ENCODE measurements around the gene ZSCAN5C.

The ZSCAN5C gene

DNA sequence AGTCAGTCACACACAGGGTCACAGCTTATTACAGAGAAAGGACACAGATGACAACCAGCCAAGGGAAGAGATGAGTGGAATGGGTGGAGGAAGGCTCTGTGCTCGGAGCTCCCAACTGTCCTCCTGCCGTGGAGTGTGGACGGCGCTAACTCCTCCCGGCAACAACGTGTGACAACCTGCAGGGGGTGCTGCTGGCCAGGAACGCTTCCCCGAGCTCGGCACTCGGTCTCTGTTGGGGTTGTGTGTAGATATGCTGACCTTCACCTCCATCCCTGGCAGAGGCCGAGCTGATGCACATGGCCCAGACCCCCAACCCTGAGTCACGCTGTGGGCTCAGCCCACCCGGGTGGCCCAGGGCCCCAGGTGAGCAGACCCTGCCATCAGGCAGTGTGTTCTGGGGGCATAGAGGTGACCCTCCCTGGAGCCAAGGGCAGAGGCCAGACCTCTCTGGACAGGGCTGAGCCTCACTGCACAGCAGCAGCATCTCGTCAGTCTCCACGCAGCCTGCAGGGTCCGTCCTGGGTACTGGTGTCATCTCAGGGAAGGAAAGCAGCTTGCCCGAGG lies 46.9 kb upstream of the ZSCAN5C start:
- H3K9me3 ChIP-seq (ENCODE audit: control insufficient read depth, insufficient read depth, low read depth, low read length): no peaks in the 10 kb centered on the region
- ChIA-PET POLR2A (interaction anchor here (0.7 to 1.3 kb wide), 2 partner anchors 10 to 34 kb away, joined by 3 to 4 read pairs; partner anchors contain the start of gene ZNF787), CTCF (interaction anchor here (0.6 to 2.7 kb wide), 17 partner anchors 9 to 1913 kb away, joined by 3 to 11 read pairs (median 4); no protein-coding TSS in a partner anchor)
- H3K27ac ChIP-seq (ENCODE audit: extremely low read depth, low read depth, low read length): no peak overlapping the region
- H3K36me3 ChIP-seq (ENCODE audit: control insufficient read depth in 2 of 2, insufficient read depth in 1 of 2, low read length in 2 of 2): peaks cover 19 to 71% of the 10 kb centered on the region in 2 experiments; a peak in 2 of 3 replicates
- no peak for TF ChIP-seq ZNF792 (tag by site-specific recombination; IDR thresholded peaks at IDR 0.05)
- no peak overlapping the region for H3K4me3 ChIP-seq (ENCODE audit: low read depth, low read length)
- H3K4me1 ChIP-seq (ENCODE audit: control insufficient read depth, insufficient read depth, low read length): no peaks in the 10 kb centered on the region

DNA sequence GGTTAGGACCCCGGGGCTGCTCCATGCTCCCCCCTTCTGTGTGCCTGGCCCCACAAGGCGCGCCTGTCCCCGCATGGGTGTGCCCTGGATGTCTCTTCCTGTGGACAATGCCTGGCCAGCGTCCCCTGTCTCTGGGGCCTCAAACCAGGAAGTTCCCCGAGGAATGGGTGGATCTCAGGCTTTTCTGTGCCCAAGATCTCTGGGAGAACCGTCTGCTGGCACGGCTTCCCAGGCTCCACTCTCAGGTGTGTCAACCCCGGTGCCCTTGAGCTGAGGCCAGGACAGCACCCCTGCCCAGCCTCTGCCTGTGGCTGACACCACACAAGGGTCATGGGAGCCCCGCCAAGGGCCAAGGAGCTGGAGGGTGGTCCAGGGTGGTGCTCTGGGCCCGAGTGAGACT lies 45.3 kb upstream of the ZSCAN5C start:
- CTCF ChIA-PET: interaction anchor here (0.9 to 2.7 kb wide), 3 partner anchors 12 to 289 kb away, joined by 3 to 10 read pairs (median 4); no protein-coding TSS in a partner anchor
- Histone ChIP-seq H3K4me3 (ENCODE audit: low read depth, low read length) (no peak overlapping the region), H3K4me1 (ENCODE audit: control insufficient read depth, insufficient read depth, low read length) (no peaks in the 10 kb centered on the region), H3K27ac (ENCODE audit: extremely low read depth, low read depth, low read length) (no peak overlapping the region), H3K9me3 (ENCODE audit: control insufficient read depth, insufficient read depth, low read depth, low read length) (no peaks in the 10 kb centered on the region), H3K36me3 (ENCODE audit: control insufficient read depth in 2 of 2, insufficient read depth in 1 of 2, low read length in 2 of 2) (peaks cover 22 to 81% of the 10 kb centered on the region in 2 experiments)
- TF ChIP-seq ZNF548 (tag by site-specific recombination; IDR thresholded peaks at IDR 0.05): no peak
- POLR2A ChIA-PET: interaction anchor here (1.2 kb wide), 1 partner anchor 11 kb away, joined by 5 read pairs; no protein-coding TSS in a partner anchor

DNA sequence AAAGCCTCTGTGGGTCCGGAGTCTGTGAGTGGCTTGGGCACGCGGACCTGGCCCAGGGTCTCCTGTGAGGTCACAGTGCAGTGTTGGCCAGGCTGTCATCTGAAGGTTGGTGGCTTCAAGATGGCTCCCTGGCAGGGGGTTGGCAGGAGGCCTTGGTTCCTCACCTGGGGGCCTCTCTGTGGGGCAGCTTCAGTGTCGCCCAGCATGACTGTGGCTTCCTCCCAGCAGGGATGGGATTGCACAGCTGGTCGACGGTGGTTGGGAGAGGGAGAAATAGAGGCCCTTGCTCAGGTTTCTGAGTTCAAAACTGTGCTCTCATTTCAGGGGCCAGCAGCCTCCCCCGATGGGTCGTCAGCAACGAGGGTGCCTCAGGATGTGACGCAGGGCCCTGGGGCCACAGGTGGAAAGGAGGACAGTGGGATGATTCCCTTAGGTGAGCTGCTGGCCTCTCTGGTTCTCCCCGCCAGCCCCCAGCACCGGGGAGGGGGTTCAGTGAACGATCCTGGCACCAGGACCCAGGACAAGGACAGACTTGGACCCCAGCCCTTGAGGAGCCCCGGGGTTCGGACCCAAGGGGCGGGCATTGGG lies 43.8 kb upstream of the ZSCAN5C start:
- no peaks in the 10 kb centered on the region for H3K4me1 ChIP-seq (ENCODE audit: control insufficient read depth, insufficient read depth, low read length)
- ChIA-PET POLR2A (no interaction called here), CTCF (interaction anchor here (0.6 to 1.2 kb wide), 4 partner anchors 10 to 552 kb away, joined by 3 to 4 read pairs (median 4); no protein-coding TSS in a partner anchor)
- peaks cover 22 to 77% of the 10 kb centered on the region in 2 experiments for H3K36me3 ChIP-seq (ENCODE audit: control insufficient read depth in 2 of 2, insufficient read depth in 1 of 2, low read length in 2 of 2)
- H3K9me3 ChIP-seq (ENCODE audit: control insufficient read depth, insufficient read depth, low read depth, low read length): no peaks in the 10 kb centered on the region
- TF ChIP-seq ZIC2 (tag by site-specific recombination; IDR thresholded peaks at IDR 0.05) (peak; percentile 79), GLIS1 (tag by site-specific recombination; IDR thresholded peaks at IDR 0.05) (peak; percentile 91), ZNF48 (tag by site-specific recombination; IDR thresholded peaks at IDR 0.05) (no peak)
- no peak overlapping the region for H3K27ac ChIP-seq (ENCODE audit: extremely low read depth, low read depth, low read length)
- no peak overlapping the region for H3K4me3 ChIP-seq (ENCODE audit: low read depth, low read length)

DNA sequence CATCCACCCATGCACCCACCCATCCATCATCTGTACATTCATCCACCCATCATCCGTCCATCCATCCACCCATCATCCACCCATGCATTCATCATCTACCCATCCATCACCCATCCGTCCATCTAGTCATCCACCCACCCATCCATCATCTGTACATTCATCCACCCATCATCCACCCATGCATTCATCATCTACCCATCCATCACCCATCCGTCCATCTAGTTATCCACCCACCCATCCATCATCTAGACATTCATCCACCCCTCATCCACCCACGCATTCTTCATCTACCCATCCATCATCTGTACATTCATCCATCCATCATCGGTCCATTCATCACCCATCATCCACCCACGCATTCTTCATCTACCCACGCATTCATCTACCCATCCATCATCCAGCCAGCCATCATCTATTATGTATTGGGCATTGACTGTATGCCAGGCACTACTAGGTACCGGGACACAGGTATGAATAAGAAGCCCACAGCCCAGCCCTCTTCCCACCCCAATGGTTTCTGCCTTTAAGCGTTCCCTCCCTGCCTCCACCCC lies 43.0 kb upstream of the ZSCAN5C start:
- Histone ChIP-seq H3K27ac (ENCODE audit: extremely low read depth, low read depth, low read length) (no peak overlapping the region), H3K9me3 (ENCODE audit: control insufficient read depth, insufficient read depth, low read depth, low read length) (no peaks in the 10 kb centered on the region), H3K36me3 (ENCODE audit: control insufficient read depth in 2 of 2, insufficient read depth in 1 of 2, low read length in 2 of 2) (peaks cover 17 to 70% of the 10 kb centered on the region in 2 experiments), H3K4me3 (ENCODE audit: low read depth, low read length) (no peak overlapping the region), H3K4me1 (ENCODE audit: control insufficient read depth, insufficient read depth, low read length) (no peaks in the 10 kb centered on the region)
- ChIA-PET POLR2A (no interaction called here), CTCF (no interaction called here)
- no peak for TF ChIP-seq ZNF521 (tag by site-specific recombination; IDR thresholded peaks at IDR 0.05)
- TF ChIP-seq, protein P1, sequence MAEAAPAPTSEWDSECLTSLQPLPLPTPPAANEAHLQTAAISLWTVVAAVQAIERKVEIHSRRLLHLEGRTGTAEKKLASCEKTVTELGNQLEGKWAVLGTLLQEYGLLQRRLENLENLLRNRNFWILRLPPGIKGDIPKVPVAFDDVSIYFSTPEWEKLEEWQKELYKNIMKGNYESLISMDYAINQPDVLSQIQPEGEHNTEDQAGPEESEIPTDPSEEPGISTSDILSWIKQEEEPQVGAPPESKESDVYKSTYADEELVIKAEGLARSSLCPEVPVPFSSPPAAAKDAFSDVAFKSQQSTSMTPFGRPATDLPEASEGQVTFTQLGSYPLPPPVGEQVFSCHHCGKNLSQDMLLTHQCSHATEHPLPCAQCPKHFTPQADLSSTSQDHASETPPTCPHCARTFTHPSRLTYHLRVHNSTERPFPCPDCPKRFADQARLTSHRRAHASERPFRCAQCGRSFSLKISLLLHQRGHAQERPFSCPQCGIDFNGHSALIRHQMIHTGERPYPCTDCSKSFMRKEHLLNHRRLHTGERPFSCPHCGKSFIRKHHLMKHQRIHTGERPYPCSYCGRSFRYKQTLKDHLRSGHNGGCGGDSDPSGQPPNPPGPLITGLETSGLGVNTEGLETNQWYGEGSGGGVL (tag by site-specific recombination; IDR thresholded peaks at IDR 0.05): no peak
- peak; percentile 63; the same call in 1 of the 2 replicates for TF ChIP-seq KLF1 (tag by site-specific recombination; IDR thresholded peaks at IDR 0.05)
- no peak for TF ChIP-seq ZNF24 (tag by site-specific recombination; IDR thresholded peaks at IDR 0.05)
- TF ChIP-seq, protein P2, sequence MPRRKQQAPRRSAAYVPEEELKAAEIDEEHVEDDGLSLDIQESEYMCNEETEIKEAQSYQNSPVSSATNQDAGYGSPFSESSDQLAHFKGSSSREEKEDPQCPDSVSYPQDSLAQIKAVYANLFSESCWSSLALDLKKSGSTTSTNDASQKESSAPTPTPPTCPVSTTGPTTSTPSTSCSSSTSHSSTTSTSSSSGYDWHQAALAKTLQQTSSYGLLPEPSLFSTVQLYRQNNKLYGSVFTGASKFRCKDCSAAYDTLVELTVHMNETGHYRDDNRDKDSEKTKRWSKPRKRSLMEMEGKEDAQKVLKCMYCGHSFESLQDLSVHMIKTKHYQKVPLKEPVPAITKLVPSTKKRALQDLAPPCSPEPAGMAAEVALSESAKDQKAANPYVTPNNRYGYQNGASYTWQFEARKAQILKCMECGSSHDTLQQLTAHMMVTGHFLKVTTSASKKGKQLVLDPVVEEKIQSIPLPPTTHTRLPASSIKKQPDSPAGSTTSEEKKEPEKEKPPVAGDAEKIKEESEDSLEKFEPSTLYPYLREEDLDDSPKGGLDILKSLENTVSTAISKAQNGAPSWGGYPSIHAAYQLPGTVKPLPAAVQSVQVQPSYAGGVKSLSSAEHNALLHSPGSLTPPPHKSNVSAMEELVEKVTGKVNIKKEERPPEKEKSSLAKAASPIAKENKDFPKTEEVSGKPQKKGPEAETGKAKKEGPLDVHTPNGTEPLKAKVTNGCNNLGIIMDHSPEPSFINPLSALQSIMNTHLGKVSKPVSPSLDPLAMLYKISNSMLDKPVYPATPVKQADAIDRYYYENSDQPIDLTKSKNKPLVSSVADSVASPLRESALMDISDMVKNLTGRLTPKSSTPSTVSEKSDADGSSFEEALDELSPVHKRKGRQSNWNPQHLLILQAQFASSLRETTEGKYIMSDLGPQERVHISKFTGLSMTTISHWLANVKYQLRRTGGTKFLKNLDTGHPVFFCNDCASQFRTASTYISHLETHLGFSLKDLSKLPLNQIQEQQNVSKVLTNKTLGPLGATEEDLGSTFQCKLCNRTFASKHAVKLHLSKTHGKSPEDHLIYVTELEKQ (tag by site-specific recombination; IDR thresholded peaks at IDR 0.05; ENCODE audit: borderline replicate concordance): peak; percentile 52; the same call in 1 of the 2 replicates
- TF ChIP-seq HOXD13 (CRISPR knock-in tag; IDR thresholded peaks at IDR 0.05; ENCODE audit: borderline replicate concordance): no peak
- TF ChIP-seq ZNF529 (tag by site-specific recombination; IDR thresholded peaks at IDR 0.05; ENCODE audit: insufficient replicate concordance): no peak
- peak; percentile 49; the same call in 1 of the 2 replicates for TF ChIP-seq SP7 (tag by site-specific recombination; IDR thresholded peaks at IDR 0.05)
- TF ChIP-seq ZNF10 (tag by site-specific recombination; IDR thresholded peaks at IDR 0.05): no peak
- TF ChIP-seq, protein P3, sequence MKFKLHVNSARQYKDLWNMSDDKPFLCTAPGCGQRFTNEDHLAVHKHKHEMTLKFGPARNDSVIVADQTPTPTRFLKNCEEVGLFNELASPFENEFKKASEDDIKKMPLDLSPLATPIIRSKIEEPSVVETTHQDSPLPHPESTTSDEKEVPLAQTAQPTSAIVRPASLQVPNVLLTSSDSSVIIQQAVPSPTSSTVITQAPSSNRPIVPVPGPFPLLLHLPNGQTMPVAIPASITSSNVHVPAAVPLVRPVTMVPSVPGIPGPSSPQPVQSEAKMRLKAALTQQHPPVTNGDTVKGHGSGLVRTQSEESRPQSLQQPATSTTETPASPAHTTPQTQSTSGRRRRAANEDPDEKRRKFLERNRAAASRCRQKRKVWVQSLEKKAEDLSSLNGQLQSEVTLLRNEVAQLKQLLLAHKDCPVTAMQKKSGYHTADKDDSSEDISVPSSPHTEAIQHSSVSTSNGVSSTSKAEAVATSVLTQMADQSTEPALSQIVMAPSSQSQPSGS (tag by site-specific recombination; IDR thresholded peaks at IDR 0.05; ENCODE audit: low read depth): no peak
- TF ChIP-seq ZNF624 (tag by site-specific recombination; IDR thresholded peaks at IDR 0.05): no peak
- TF ChIP-seq, protein P4, sequence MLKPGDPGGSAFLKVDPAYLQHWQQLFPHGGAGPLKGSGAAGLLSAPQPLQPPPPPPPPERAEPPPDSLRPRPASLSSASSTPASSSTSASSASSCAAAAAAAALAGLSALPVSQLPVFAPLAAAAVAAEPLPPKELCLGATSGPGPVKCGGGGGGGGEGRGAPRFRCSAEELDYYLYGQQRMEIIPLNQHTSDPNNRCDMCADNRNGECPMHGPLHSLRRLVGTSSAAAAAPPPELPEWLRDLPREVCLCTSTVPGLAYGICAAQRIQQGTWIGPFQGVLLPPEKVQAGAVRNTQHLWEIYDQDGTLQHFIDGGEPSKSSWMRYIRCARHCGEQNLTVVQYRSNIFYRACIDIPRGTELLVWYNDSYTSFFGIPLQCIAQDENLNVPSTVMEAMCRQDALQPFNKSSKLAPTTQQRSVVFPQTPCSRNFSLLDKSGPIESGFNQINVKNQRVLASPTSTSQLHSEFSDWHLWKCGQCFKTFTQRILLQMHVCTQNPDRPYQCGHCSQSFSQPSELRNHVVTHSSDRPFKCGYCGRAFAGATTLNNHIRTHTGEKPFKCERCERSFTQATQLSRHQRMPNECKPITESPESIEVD (tag by site-specific recombination; IDR thresholded peaks at IDR 0.05): no peak
